ENCODE measurements around the gene ZMYND19.

GRCh38 chr9:137558127-137558526 lies 32.2 kb downstream of the ZMYND19 start:
- TF ChIP-seq CTCF (IDR thresholded peaks at IDR 0.05) = no peak
- TF ChIP-seq REST (IDR thresholded peaks at IDR 0.05; ENCODE audit: insufficient read depth in 1 of 2, low read depth in 2 of 2, low read length in 1 of 2) = no peak
- no peak for TF ChIP-seq POLR2AphosphoS5 (IDR thresholded peaks at IDR 0.05; ENCODE audit: low read depth, low read length)
- TF ChIP-seq SIN3A (IDR thresholded peaks at IDR 0.05; ENCODE audit: borderline replicate concordance, insufficient read depth, low read depth, low read length) = no peak
- no peak for TF ChIP-seq TCF7L2 (IDR thresholded peaks at IDR 0.05; ENCODE audit: low read depth, low read length)
